ENCODE data around the gene ZMYND12.
A peak's percentile ranks its signal among the peaks of the same experiment; 100 is the strongest.

ZMYND12 gene

GRCh38 chr1:42414551-42415496 is 41.0 kb downstream of the ZMYND12 start:
- no peak for DNase-seq

GRCh38 chr1:42403880-42404400 is 51.9 kb downstream of the ZMYND12 start:
- intact Hi-C loops (cut with DNase I) = no loop called here
- DNase-seq = no peak

More at GRCh38 chr1:42414551-42415496, 41.0 kb downstream of the ZMYND12 start:
- intact Hi-C loops (cut with DNase I) = no loop called here

GRCh38 chr1:42399315-42400100 is 56.3 kb downstream of the ZMYND12 start:
- no peak for DNase-seq

GRCh38 chr1:42392967-42393848 is 62.6 kb downstream of the ZMYND12 start:
- intact Hi-C loops (cut with DNase I) = no loop called here
- DNase-seq = peak in 10 of 42 donors; percentile 8 to 59 (median 22)

More at GRCh38 chr1:42399315-42400100, 56.3 kb downstream of the ZMYND12 start:
- intact Hi-C loops (cut with DNase I) = no loop called here

GRCh38 chr1:42392255-42392654 is 63.6 kb downstream of the ZMYND12 start:
- DNase-seq = no peak
- intact Hi-C loops (cut with DNase I) = no loop called here

- no peak for DNase-seq
- intact Hi-C loops (cut with DNase I) = no loop called here
Observed at GRCh38 chr1:42386051-42386450, 69.8 kb downstream of the ZMYND12 start.

- intact Hi-C loops (cut with DNase I) = no loop called here
- DNase-seq = no peak
Observed at GRCh38 chr1:42385283-42385682, 70.5 kb downstream of the ZMYND12 start.

GRCh38 chr1:42381280-42381673 is 74.5 kb downstream of the ZMYND12 start:
- DNase-seq = peak in 2 of 42 donors; percentile 3 to 37
- intact Hi-C loops (cut with DNase I) = no loop called here

GRCh38 chr1:42380586-42381279 is 75.1 kb downstream of the ZMYND12 start, which contains the start of gene RIMKLA:
Gene RIMKLA, plus strand, starts transcription at chr1:42380792. Its CDS starts 143 bp downstream, at chr1:42380935.
- intact Hi-C loops (cut with DNase I) = no loop called here
- peak; percentile 9 to 90 (median 79) for DNase-seq
